HepG2 (cell line): ENCODE measurements around the gene TBXAS1. TPM values are rescaled to one million over a fixed set of nuclear protein-coding genes. Genes with fewer than 3 reads are reported as not detected.

Experiments used
- ATAC-seq: fragments of 200-7000 bp; cut with Tn5 transposase; 3 replicates; pipeline ENCODE4 v1.9.1; 2020; ENCODE audit warnings: mild to moderate bottlenecking, moderate library complexity
- BruUV-seq: library from RNA; stranded (reverse); fragments of 400-500 nt; replicated peaks from 2 replicates; lab custom pipeline; 2021; lab: Mats Ljungman, UMichigan
- CTCF ChIA-PET: fragments of 300-600 bp; formaldehyde crosslinking; extraction: SDS; loops from one replicate; lab custom pipeline; 2021; ENCODE audit warnings: low total read pairs, inconsistent platforms, low intra/inter-chr PET ratio; lab: Yijun Ruan, JAX
- POLR2A ChIA-PET: fragments of 350-600 bp; sonication (Branson Sonifier 250); formaldehyde crosslinking; loops from one replicate; lab custom pipeline; 2020; ENCODE audit warnings: antibody characterized with exemption, inconsistent platforms; lab: Yijun Ruan, JAX
- DNase-seq: peaks from one replicate; pipeline ENCODE4 v3.0.0-alpha.2; 2015; ENCODE audit warnings: low spot score
- FAIRE-seq: peaks from 3 replicates; lab custom pipeline; 2011; peaks lifted over from hg19 to GRCh38; lab: Jason Lieb, UNC
- H2AFZ ChIP-seq: one replicate; pipeline ENCODE4 v1.6.1; 2011; ENCODE audit warnings: low read length, inconsistent platforms
- H3K27ac ChIP-seq: fragments of 300-600 bp; 3 replicates; pipeline ENCODE4 v1.8.0; 2011; ENCODE audit warnings: mixed run types, mild to moderate bottlenecking, mixed read lengths, low read length, inconsistent platforms; ENCODE audit not compliant: insufficient read depth; ENCODE audit errors: extremely low read length
- H3K27me3 ChIP-seq, 2 experiments: fragments of 200-600 bp in 1 of 2; 2 replicates in 1 of 2; 3 replicates in 1 of 2; pipeline versions ENCODE4 v1.6.0 to v1.8.0; 2011; ENCODE audit warnings: low read length in 2 of 2, mild to moderate bottlenecking in 2 of 2, moderate library complexity in 2 of 2, inconsistent platforms in 1 of 2; ENCODE audit not compliant: insufficient read depth in 2 of 2, control insufficient read depth in 1 of 2
- H3K36me3 ChIP-seq, 2 experiments: fragments of 200-600 bp in 1 of 2; replicated peaks in 1 of 2; 2 replicates in 1 of 2; 3 replicates in 1 of 2; pipeline versions ENCODE4 v1.5.1 to v1.8.0; 2011; ENCODE audit warnings: low read length in 2 of 2, inconsistent platforms in 1 of 2; ENCODE audit not compliant: insufficient read depth in 2 of 2, control insufficient read depth in 1 of 2
- H3K4me1 ChIP-seq: 2 replicates; pipeline ENCODE4 v1.5.1; 2012; ENCODE audit warnings: low read length, inconsistent platforms; ENCODE audit not compliant: insufficient read depth
- H3K4me2 ChIP-seq: 2 replicates; pipeline ENCODE4 v1.6.0; 2011; ENCODE audit warnings: low read depth, low read length, inconsistent platforms
- H3K4me3 ChIP-seq, 3 experiments: fragments of 200-600 bp in 1 of 3; sonication (generic), shearing (Covaris generic) in 1 of 3; replicated peaks in 1 of 3; 2 replicates each; pipeline ENCODE4 v1.5.1; 2011 to 2016; ENCODE audit warnings: low read length in 3 of 3, inconsistent platforms in 2 of 3, low read depth in 2 of 3, mild to moderate bottlenecking in 2 of 3, control low read depth in 1 of 3, mixed read lengths in 1 of 3; ENCODE audit not compliant: insufficient read depth in 1 of 3
- H3K79me2 ChIP-seq: one replicate; pipeline ENCODE4 v1.6.1; 2011; ENCODE audit warnings: low read length, inconsistent platforms; ENCODE audit not compliant: insufficient read depth
- H3K9ac ChIP-seq: 2 replicates; pipeline ENCODE4 v1.6.0; 2011; ENCODE audit warnings: mild to moderate bottlenecking, low read depth, low read length, inconsistent platforms; ENCODE audit not compliant: insufficient read depth
- H3K9me3 ChIP-seq: 2 replicates; pipeline ENCODE4 v1.5.1; 2012; ENCODE audit warnings: mild to moderate bottlenecking, low read length
- H4K20me1 ChIP-seq: 2 replicates; pipeline ENCODE4 v1.6.0; 2011; ENCODE audit warnings: inconsistent platforms, mild to moderate bottlenecking, low read length, moderate library complexity; ENCODE audit not compliant: insufficient read depth
- KDM2A ChIP-seq: sonication (generic); formaldehyde crosslinking; IDR thresholded peaks from 2 replicates; pipeline ENCODE4 v1.4.0; 2020; ENCODE audit warnings: low read depth, missing genetic modification reagents, borderline replicate concordance
- KDM5A ChIP-seq: fragments of 200-600 bp; sonication (generic); IDR thresholded peaks from 2 replicates; pipeline ENCODE4 v1.7.0; 2018; ENCODE audit warnings: antibody characterized with exemption, mild to moderate bottlenecking, low read length, borderline replicate concordance
- PAF1 ChIP-seq: IDR thresholded peaks from 2 replicates; pipeline ENCODE4 v1.6.1; 2016; ENCODE audit warnings: missing genetic modification reagents, missing compliant biosample characterization
- PHF8 ChIP-seq: sonication (generic); formaldehyde crosslinking; IDR thresholded peaks from 2 replicates; pipeline ENCODE4 v1.5.0; 2020; ENCODE audit warnings: missing genetic modification reagents
- SP4 ChIP-seq: sonication (generic); formaldehyde crosslinking; IDR thresholded peaks from 2 replicates; pipeline ENCODE4 v1.8.1; 2023; ENCODE audit warnings: mild to moderate bottlenecking, missing genetic modification reagents
- TARDBP ChIP-seq: sonication (generic); formaldehyde crosslinking; IDR thresholded peaks from 2 replicates; pipeline ENCODE4 v1.8.0; 2022; ENCODE audit warnings: mild to moderate bottlenecking, missing genetic modification reagents
- THAP11 ChIP-seq: IDR thresholded peaks from 2 replicates; pipeline ENCODE4 v1.6.1; 2016; ENCODE audit warnings: missing biosample characterization, missing genetic modification reagents
- ZBTB10 ChIP-seq: sonication (generic); formaldehyde crosslinking; IDR thresholded peaks from 2 replicates; pipeline ENCODE4 v1.4.0; 2020; ENCODE audit warnings: missing genetic modification reagents, borderline replicate concordance
- ZBTB39 ChIP-seq: sonication (generic); formaldehyde crosslinking; IDR thresholded peaks from 2 replicates; pipeline ENCODE4 v1.5.0; 2020; ENCODE audit warnings: missing genetic modification reagents
- ZKSCAN1 ChIP-seq: fragments of 150-350 bp; IDR thresholded peaks from 2 replicates; pipeline ENCODE4 v1.6.1; 2014; ENCODE audit warnings: low read length
- ZKSCAN5 ChIP-seq: sonication (generic); formaldehyde crosslinking; IDR thresholded peaks from 2 replicates; pipeline ENCODE4 v1.5.1; 2020; ENCODE audit warnings: mild to moderate bottlenecking, missing genetic modification reagents
- ZNF230 ChIP-seq: sonication (generic); formaldehyde crosslinking; IDR thresholded peaks from 2 replicates; pipeline ENCODE4 v1.4.0; 2020; ENCODE audit warnings: mild to moderate bottlenecking, missing genetic modification reagents
- ZNF75D ChIP-seq: sonication (generic); formaldehyde crosslinking; IDR thresholded peaks from 2 replicates; pipeline ENCODE4 v1.8.1; 2023; ENCODE audit warnings: missing genetic modification reagents, mild to moderate bottlenecking, borderline replicate concordance
- ZNF768 ChIP-seq: sonication (generic); formaldehyde crosslinking; IDR thresholded peaks from 2 replicates; pipeline ENCODE4 v1.4.0; 2020; ENCODE audit warnings: missing genetic modification reagents
- ZNF770 ChIP-seq: sonication (generic); formaldehyde crosslinking; IDR thresholded peaks from 2 replicates; pipeline ENCODE4 v1.5.0; 2020; ENCODE audit warnings: mild to moderate bottlenecking, missing genetic modification reagents
- WGBS: methylation state at CpG from one replicate; pipeline ENCODE4 v1.1.6; 2017; ENCODE audit warnings: low lambda C conversion rate; 5-methylcytosine and 5-hydroxymethylcytosine counted together
- in situ Hi-C: cut with HindIII; loops from 2 replicates; pipeline ENCODE4 v1.10.0; 2017; ENCODE audit warnings: low pct_unique_long_range_greater_than_20kb; ENCODE audit not compliant: extremely low pct_ligation_motif_present
- intact Hi-C: fragments of 100-400 bp; cut with micrococcal nuclease; formaldehyde crosslinking; loops from one replicate; pipeline ENCODE4 v1.10.0; 2022; ENCODE audit not compliant: unreplicated experiment
- polyA plus RNA-seq, 8 experiments: library from polyadenylated mRNA; depleted of rRNA in 3 of 8; stranded (reverse) in 7 of 8; unstranded in 1 of 8; fragments of >200 nt; fragmentation: Illumina TruSeq in 4 of 8; extraction: Trizol in 4 of 8; gene quantifications; 2 replicates each; pipeline versions ENCODE4 v1.2.1 to v1.2.3, GENCODE V29; 2011 to 2016; ENCODE audit warnings: low read depth in 4 of 8, missing spikeins in 1 of 8, mixed read lengths in 1 of 8; ENCODE audit not compliant: insufficient read depth in 1 of 8
- total RNA-seq, 5 experiments: library from RNA; depleted of rRNA; stranded (reverse); fragments of >200 nt; fragmentation: Illumina TruSeq; extraction: Trizol; gene quantifications; 2 replicates each; pipeline ENCODE4 v1.2.3, GENCODE V29; 2016; ENCODE audit warnings: low read depth in 1 of 5

TBXAS1 gene
- total and polyA plus RNA-seq, 2 of the 13 experiments (the other 11 are each of a cell fraction or from before 2014, with no cell fraction given) = 4.0 to 4.9 TPM

GRCh38 chr7:139953229-139953628 lies 124.2 kb downstream of the TBXAS1 start:
- ChIA-PET POLR2A (no interaction called here), CTCF (no interaction called here)
- no TSS peak for BruUV-seq
- ATAC-seq (no peak), DNase-seq (no peak), FAIRE-seq (no peak)
- no peaks in the 10 kb centered on the region for H3K36me3 ChIP-seq
- peaks cover 23% of the 10 kb centered on the region for H3K4me1 ChIP-seq
- H3K27ac ChIP-seq = no peak overlapping the region
- no peak overlapping the region for H3K4me3 ChIP-seq
- H3K79me2 ChIP-seq = no peaks in the 10 kb centered on the region
- no peak overlapping the region for H3K4me2 ChIP-seq
- H3K9ac ChIP-seq = no peak overlapping the region
- H3K27me3 ChIP-seq = peaks cover 0 to 7% of the 10 kb centered on the region in 2 experiments; a peak in 1 of 5 replicates
- no peak for TF ChIP-seq ZKSCAN1
- TF ChIP-seq KDM5A = no peak
- no peak for TF ChIP-seq ZNF230
- TF ChIP-seq PHF8 = no peak
- no peak for TF ChIP-seq TARDBP (CRISPR knock-in tag)
- TF ChIP-seq PAF1 = no peak
- TF ChIP-seq THAP11 (CRISPR knock-in tag) = no peak
- TF ChIP-seq ZBTB10 (CRISPR knock-in tag) = no peak
- no peak for TF ChIP-seq ZNF75D (CRISPR knock-in tag)
- no peak for TF ChIP-seq ZBTB39
- no peak for TF ChIP-seq ZNF770 (CRISPR knock-in tag)
- TF ChIP-seq ZKSCAN5 (CRISPR knock-in tag) = no peak
- TF ChIP-seq ZNF768 (CRISPR knock-in tag) = no peak
- no peak for TF ChIP-seq SP4 (CRISPR knock-in tag)
- TF ChIP-seq KDM2A (CRISPR knock-in tag) = no peak
- TF ChIP-seq, all 625 proteins: peak for 0
- H4K20me1 ChIP-seq = 0 out of 2 replicates have a peak, but pooled peaks cover 5% of the 10 kb centered on the region
- in situ Hi-C loops = no loop called here
- no peaks in the 10 kb centered on the region for H3K9me3 ChIP-seq
- intact Hi-C loops = no loop called here
- WGBS = 62% methylated on average over 7 of the region's 7 CpGs
- no peak overlapping the region for H2AFZ ChIP-seq
